Psoas muscle (tissue), 8 donors: ENCODE data around the gene ARL5A. TPM values are rescaled to one million over a fixed set of nuclear protein-coding genes. Genes with fewer than 3 reads are reported as not detected.

Experiments
- ATAC-seq, 4 donors: fragments of 200-7000 bp; cut with Tn5 transposase; one replicate each; pipeline ENCODE4 v1.9.1; 2020; ENCODE audit warnings: moderate library complexity in 3 of 4, mild to moderate bottlenecking in 2 of 4
- DNase-seq, 2 donors: peaks; one replicate each; pipeline ENCODE4 v3.0.0-alpha.2; 2020
- H3K27ac ChIP-seq: fragments of 200-600 bp; one replicate; pipeline ENCODE4 v1.8.0; 2022
- H3K27me3 ChIP-seq, 3 donors: fragments of 200-600 bp in 1 of 3; one replicate each; pipeline versions ENCODE4 v1.6.1 to v1.8.0; 2013 to 2022; ENCODE audit warnings: low read length in 2 of 3, mild to moderate bottlenecking in 2 of 3, moderate library complexity in 1 of 3; ENCODE audit not compliant: insufficient read depth in 3 of 3
- H3K36me3 ChIP-seq, 2 donors: fragments of 200-600 bp in 1 of 2; one replicate each; pipeline versions ENCODE4 v1.6.1 to v1.8.0; 2013 to 2022; ENCODE audit warnings: low read depth in 1 of 2, mild to moderate bottlenecking in 1 of 2, moderate library complexity in 1 of 2; ENCODE audit not compliant: insufficient read depth in 1 of 2
- H3K4me1 ChIP-seq: fragments of 200-600 bp; one replicate; pipeline ENCODE4 v1.8.0; 2022
- H3K4me3 ChIP-seq: fragments of 200-600 bp; one replicate; pipeline ENCODE4 v1.8.0; 2022; ENCODE audit warnings: mild to moderate bottlenecking
- H3K9me3 ChIP-seq: fragments of 200-600 bp; one replicate; pipeline ENCODE4 v1.8.0; 2022
- CTCF ChIP-seq: fragments of 200-600 bp; IDR thresholded peaks from one replicate; pipeline ENCODE4 v1.8.0; 2022; ENCODE audit warnings: antibody characterized with exemption
- WGBS, 3 donors: extraction: QIAGEN DNeasy Blood & Tissue Kit; methylation state at CpG; one replicate each; pipeline versions ENCODE4 v1.1.6 to v1.1.7; 2013; 5-methylcytosine and 5-hydroxymethylcytosine counted together
- intact Hi-C, 2 donors: fragments of 100-400 bp; cut with DNase I; formaldehyde crosslinking; loops; one replicate each; pipeline versions ENCODE4 v1.11.0 to v1.14.2; 2022
- polyA plus RNA-seq, 3 donors: library from polyadenylated mRNA; stranded (reverse); fragments of 200-250 nt; gene quantifications; one replicate each; pipeline ENCODE4 v1.2.3, GENCODE V29; 2013
- total RNA-seq, 4 donors: library from RNA; stranded (reverse); fragmentation: NEBNext Ultra II Directional in 2 of 4; extraction: Animal tissue kit (Norgen Biotek cat#: 25700) in 2 of 4; gene quantifications; one replicate each; pipeline versions ENCODE4 v1.2.1 to v1.2.4, GENCODE V29; 2021 to 2023
- donor health status: healthy with polysubstance abuse.
- donor health status: DM: no; HTN: no; CAD: no; lungs with moderate emphysema.
- donor health status: Bipolar disorder and iron deficiency.
- donor health status: healthy.
- donor health status: DM: yes; HTN: yes; CAD: no.
- donor health status: DM: no; HTN: no; CAD: no.
- donor health status: DM: no; HTN: no; CAD: no.
- donor health status: DM: yes; HTN: yes; CAD: no.

The ARL5A gene
- total and polyA plus RNA-seq, 7 donors = 11.8 to 71.9 (median 46.3) TPM

GRCh38 chr2:151808258-151809072 lies 19.8 kb downstream of the ARL5A start:
- peaks cover 2 to 80% of the 10 kb centered on the region in 2 donors for H3K36me3 ChIP-seq
- no peak overlapping the region for H3K4me3 ChIP-seq
- peak; percentile 68 for TF ChIP-seq CTCF
- H3K27ac ChIP-seq = no peak overlapping the region
- H3K27me3 ChIP-seq = no peaks in the 10 kb centered on the region
- ATAC-seq (peak in 3 of 4 donors; percentile 65 to 83 (median 74)), DNase-seq (no peak)
- intact Hi-C loops = loop anchor here in 1 of 2 donors (5.0 kb wide), 1 partner anchor 101 kb away; no protein-coding TSS in a partner anchor
- 86 to 90% (median 90%) methylated on average over 5 of the region's 5 CpGs for WGBS, 3 donors
- H3K9me3 ChIP-seq = peaks cover 5% of the 10 kb centered on the region
- H3K4me1 ChIP-seq = peaks cover 18% of the 10 kb centered on the region

- H3K9me3 ChIP-seq = no peaks in the 10 kb centered on the region
- H3K4me1 ChIP-seq = peaks cover 18% of the 10 kb centered on the region
- ATAC-seq (no peak), DNase-seq (no peak)
- no peak for TF ChIP-seq CTCF
- peaks cover 2 to 81% of the 10 kb centered on the region in 2 donors for H3K36me3 ChIP-seq
- H3K4me3 ChIP-seq = no peak overlapping the region
- intact Hi-C loops = loop anchor here in 1 of 2 donors (5.0 kb wide), 1 partner anchor 99 kb away; no protein-coding TSS in a partner anchor
- H3K27me3 ChIP-seq = no peaks in the 10 kb centered on the region
- no peak overlapping the region for H3K27ac ChIP-seq
Observed at GRCh38 chr2:151805961-151806360, 22.3 kb downstream of the ARL5A start.

GRCh38 chr2:151805343-151805742 lies 22.9 kb downstream of the ARL5A start:
- Histone ChIP-seq H3K9me3 (no peaks in the 10 kb centered on the region), H3K27ac (no peak overlapping the region), H3K27me3 (no peaks in the 10 kb centered on the region), H3K36me3 (peaks cover 2 to 77% of the 10 kb centered on the region in 2 donors), H3K4me1 (peaks cover 18% of the 10 kb centered on the region), H3K4me3 (no peak overlapping the region)
- no peak for DNase-seq
- WGBS, 3 donors = 98 to 100% (median 99%) methylated on average over 1 of the region's 1 CpG
- intact Hi-C loops = loop anchor here in 1 of 2 donors (5.0 kb wide), 1 partner anchor 98 kb away; no protein-coding TSS in a partner anchor
- TF ChIP-seq CTCF = no peak
- ATAC-seq = no peak

- DNase-seq (no peak), ATAC-seq (no peak)
- intact Hi-C loops = no loop called here
- Histone ChIP-seq H3K27ac (no peak overlapping the region), H3K4me3 (no peak overlapping the region), H3K4me1 (peaks cover 16% of the 10 kb centered on the region), H3K27me3 (no peaks in the 10 kb centered on the region), H3K36me3 (peaks cover 2 to 73% of the 10 kb centered on the region in 2 donors), H3K9me3 (no peaks in the 10 kb centered on the region)
- no peak for TF ChIP-seq CTCF
Observed at GRCh38 chr2:151803811-151804210, 24.4 kb downstream of the ARL5A start.
